HL-60 (cell line): ENCODE measurements around the gene GGTLC1.

Experiments
- DNase-seq, 2 experiments: peaks; one replicate each; pipeline ENCODE4 v3.0.0-alpha.2; 2010 to 2020; ENCODE audit warnings: low read depth in 1 of 2, low spot score in 1 of 2
- H3K27ac ChIP-seq: fragments of 250-450 bp; sonication (Bioruptor Pico); replicated peaks from 2 replicates; pipeline ENCODE4 v1.5.1; 2020; ENCODE audit warnings: mild to moderate bottlenecking, moderate library complexity
- H3K27me3 ChIP-seq: fragments of 250-450 bp; sonication (Bioruptor Pico); 2 replicates; pipeline ENCODE4 v1.5.1; 2021; ENCODE audit warnings: mild to moderate bottlenecking, moderate library complexity; ENCODE audit not compliant: insufficient read depth, poor library complexity, severe bottlenecking
- H3K4me3 ChIP-seq: replicated peaks from 2 replicates; pipeline ENCODE4 v1.5.1; 2011; ENCODE audit warnings: mild to moderate bottlenecking, control low read depth, low read length; ENCODE audit not compliant: insufficient read depth
- GABPA ChIP-seq: IDR thresholded peaks from 2 replicates; pipeline ENCODE4 v1.6.1; 2012; ENCODE audit warnings: low read depth
- POLR2AphosphoS5 ChIP-seq: IDR thresholded peaks from 2 replicates; pipeline ENCODE4 v1.6.1; 2012; ENCODE audit warnings: low read depth
- REST ChIP-seq: IDR thresholded peaks from 2 replicates; pipeline ENCODE4 v1.6.1; 2012; ENCODE audit warnings: low read depth; ENCODE audit not compliant: insufficient replicate concordance
- SPI1 ChIP-seq: IDR thresholded peaks from 2 replicates; pipeline ENCODE4 v1.6.1; 2012; ENCODE audit warnings: low read depth, mild to moderate bottlenecking, borderline replicate concordance
- TF ChIP-seq, protein P1 (sequence below): IDR thresholded peaks from one replicate; pipeline ENCODE4 v1.5.1; 2011; ENCODE audit warnings: low read length, control low read depth, inconsistent platforms; ENCODE audit not compliant: insufficient read depth

GGTLC1 gene

DNA sequence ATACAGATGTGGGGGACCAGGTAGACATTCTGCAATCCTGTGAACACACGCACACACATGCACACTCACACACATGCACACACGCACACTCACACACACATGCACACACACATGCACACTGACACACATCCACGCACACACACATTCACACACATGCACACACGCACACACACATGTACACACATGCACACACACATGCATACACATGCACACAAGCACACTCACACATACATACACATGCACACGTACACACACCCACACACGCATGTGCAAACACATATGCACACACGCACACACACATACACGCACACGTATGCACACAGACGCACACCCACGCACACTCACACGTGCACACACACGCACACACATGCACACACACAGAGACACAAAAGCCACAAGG lies 14.3 kb upstream of the GGTLC1 start:
- DNase-seq, result no peak
- TF ChIP-seq REST (no peak), SPI1 (no peak), GABPA (no peak), POLR2AphosphoS5 (no peak)
- TF ChIP-seq, protein P1, sequence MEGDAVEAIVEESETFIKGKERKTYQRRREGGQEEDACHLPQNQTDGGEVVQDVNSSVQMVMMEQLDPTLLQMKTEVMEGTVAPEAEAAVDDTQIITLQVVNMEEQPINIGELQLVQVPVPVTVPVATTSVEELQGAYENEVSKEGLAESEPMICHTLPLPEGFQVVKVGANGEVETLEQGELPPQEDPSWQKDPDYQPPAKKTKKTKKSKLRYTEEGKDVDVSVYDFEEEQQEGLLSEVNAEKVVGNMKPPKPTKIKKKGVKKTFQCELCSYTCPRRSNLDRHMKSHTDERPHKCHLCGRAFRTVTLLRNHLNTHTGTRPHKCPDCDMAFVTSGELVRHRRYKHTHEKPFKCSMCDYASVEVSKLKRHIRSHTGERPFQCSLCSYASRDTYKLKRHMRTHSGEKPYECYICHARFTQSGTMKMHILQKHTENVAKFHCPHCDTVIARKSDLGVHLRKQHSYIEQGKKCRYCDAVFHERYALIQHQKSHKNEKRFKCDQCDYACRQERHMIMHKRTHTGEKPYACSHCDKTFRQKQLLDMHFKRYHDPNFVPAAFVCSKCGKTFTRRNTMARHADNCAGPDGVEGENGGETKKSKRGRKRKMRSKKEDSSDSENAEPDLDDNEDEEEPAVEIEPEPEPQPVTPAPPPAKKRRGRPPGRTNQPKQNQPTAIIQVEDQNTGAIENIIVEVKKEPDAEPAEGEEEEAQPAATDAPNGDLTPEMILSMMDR, result no peak
- no peak overlapping the region for H3K4me3 ChIP-seq
- no peak overlapping the region for H3K27ac ChIP-seq
- no peaks in the 10 kb centered on the region for H3K27me3 ChIP-seq

- no peak overlapping the region for H3K4me3 ChIP-seq
- peak in 1 of 2 experiments; percentile 9 for DNase-seq
- H3K27ac ChIP-seq, result no peak overlapping the region
- TF ChIP-seq, protein P1, result no peak
- TF ChIP-seq REST (no peak), GABPA (no peak), SPI1 (no peak), POLR2AphosphoS5 (no peak)
- H3K27me3 ChIP-seq, result no peaks in the 10 kb centered on the region
Measured at GRCh38 chr20:24001712-24002405, 13.3 kb upstream of the GGTLC1 start.

DNA sequence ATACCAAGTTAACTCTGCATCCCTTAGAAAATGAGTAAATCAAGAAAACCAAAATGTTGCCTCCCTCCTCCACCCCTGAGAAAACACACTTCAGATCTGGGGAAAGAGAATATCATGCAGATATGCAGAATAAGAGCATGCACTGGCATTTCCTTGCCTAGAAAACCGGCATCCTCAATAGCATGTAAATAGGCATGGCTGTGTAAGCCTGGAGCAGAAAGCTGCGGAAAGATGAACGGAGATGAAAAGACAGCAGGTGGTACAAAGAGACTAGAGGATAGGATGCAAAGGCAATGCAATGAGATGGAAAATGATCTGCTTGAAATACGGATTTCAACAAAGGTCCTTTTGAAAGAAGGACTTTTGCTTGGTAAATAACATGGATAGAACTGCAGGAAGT lies 10.3 kb upstream of the GGTLC1 start:
- H3K4me3 ChIP-seq, result no peak overlapping the region
- TF ChIP-seq GABPA, result no peak
- TF ChIP-seq, protein P1, result no peak
- TF ChIP-seq POLR2AphosphoS5, result no peak
- no peak for TF ChIP-seq SPI1
- no peak for TF ChIP-seq REST
- no peak for DNase-seq
- no peak overlapping the region for H3K27ac ChIP-seq
- H3K27me3 ChIP-seq, result no peaks in the 10 kb centered on the region
